Cardiac fibroblast (primary cell): ENCODE data around the gene CRIM1.

ENCODE experiments used
- DNase-seq, 2 donors: peaks; one replicate each; pipeline versions ENCODE4 v3.0.0 to v3.0.0-alpha.2; 2010; ENCODE audit warnings: low read depth in 2 of 2
- H3K4me3 ChIP-seq, 2 donors: replicated peaks in 1 of 2; 1 replicate in 1 of 2; 2 replicates in 1 of 2; pipeline ENCODE4 v1.5.1; 2011; ENCODE audit warnings: low read depth in 2 of 2, low read length in 2 of 2, mild to moderate bottlenecking in 2 of 2, moderate library complexity in 1 of 2
- CTCF ChIP-seq: IDR thresholded peaks from one replicate; pipeline ENCODE4 v1.5.1; 2011; ENCODE audit warnings: low read depth, mild to moderate bottlenecking, low read length, inconsistent platforms

Gene CRIM1

GRCh38 chr2:36385603-36386002 lies 30.0 kb downstream of the CRIM1 start:
- no peak overlapping the region for H3K4me3 ChIP-seq
- DNase-seq = no peak
- no peak for TF ChIP-seq CTCF

GRCh38 chr2:36387258-36387916 lies 31.8 kb downstream of the CRIM1 start:
- DNase-seq = peak in 1 of 2 donors; percentile 43
- no peak overlapping the region for H3K4me3 ChIP-seq
- no peak for TF ChIP-seq CTCF

GRCh38 chr2:36388472-36388871 lies 32.9 kb downstream of the CRIM1 start:
- TF ChIP-seq CTCF = no peak
- DNase-seq = no peak
- no peak overlapping the region for H3K4me3 ChIP-seq

- no peak overlapping the region for H3K4me3 ChIP-seq
- DNase-seq = peak; percentile 46 to 74
These were observed 33.5 kb downstream of the CRIM1 start for GRCh38 chr2:36389091-36389564.

GRCh38 chr2:36389577-36389976 lies 34.0 kb downstream of the CRIM1 start:
- DNase-seq = no peak
- no peak for TF ChIP-seq CTCF
- H3K4me3 ChIP-seq = no peak overlapping the region

More at GRCh38 chr2:36389091-36389564, 33.5 kb downstream of the CRIM1 start:
- TF ChIP-seq CTCF = no peak

GRCh38 chr2:36392571-36393255 lies 37.1 kb downstream of the CRIM1 start:
- TF ChIP-seq CTCF = no peak
- no peak for DNase-seq
- H3K4me3 ChIP-seq = no peak overlapping the region
